ENCODE measurements around the gene KLK2. TPM values are rescaled to one million over a fixed set of nuclear protein-coding genes. Genes with fewer than 3 reads are reported as not detected.

KLK2 gene
- total RNA-seq (2022; extraction: Qiagen RNA extraction) = 0.16 to 0.22 TPM in 2 of 5 replicates, not detected in the others

GRCh38 chr19:50873056-50873455 lies at the start of gene KLK2:
Gene KLK2, plus strand, starts transcription at chr19:50873439. Its CDS starts 35 bp downstream, at chr19:50873474.

GRCh38 chr19:50833117-50833801 lies 40.0 kb upstream of the KLK2 start, which contains the start of gene KLK15:
Gene KLK15, minus strand, starts transcription at chr19:50833574. Its CDS starts 2,082 bp downstream, at chr19:50831492.

GRCh38 chr19:50854636-50855410 lies 18.4 kb upstream of the KLK2 start, which contains the start of gene KLK3:
Gene KLK3, plus strand, starts transcription at chr19:50854915. Its CDS starts 41 bp downstream, at chr19:50854956.

GRCh38 chr19:50911206-50912101 lies 38.2 kb downstream of the KLK2 start, which contains the start of gene KLK4:
Gene KLK4, minus strand, starts transcription at chr19:50911395. Its CDS starts 657 bp downstream, at chr19:50910738.

Other genes starting within 250 kb of the KLK2 start
- 0.36 to 0.63 TPM (median 0.59 TPM) in 5 replicates for gene SYT3, start 233.6 kb upstream of the KLK2 start, total RNA-seq (2022; extraction: Qiagen RNA extraction)
- 5.2 to 7.6 TPM (median 6.2 TPM) in 5 replicates for gene C19orf81, start 224.0 kb upstream of the KLK2 start, total RNA-seq (2022; extraction: Qiagen RNA extraction)
- 0.09 to 0.27 TPM (median 0.22 TPM) in 5 replicates for gene SHANK1, start 153.6 kb upstream of the KLK2 start, total RNA-seq (2022; extraction: Qiagen RNA extraction)
- gene CLEC11A, start 150.1 kb upstream of the KLK2 start, total RNA-seq (2022; extraction: Qiagen RNA extraction) = 6.3 to 10.3 TPM (median 9.4 TPM) in 5 replicates
- not detected in 5 replicates for gene GPR32, start 103.0 kb upstream of the KLK2 start, total RNA-seq (2022; extraction: Qiagen RNA extraction)
- gene ACP4, start 83.0 kb upstream of the KLK2 start, total RNA-seq (2022; extraction: Qiagen RNA extraction) = not detected in 5 replicates
- gene KLK1, start 49.7 kb upstream of the KLK2 start, total RNA-seq (2022; extraction: Qiagen RNA extraction) = 0.13 to 0.20 TPM (median 0.16 TPM) in 3 of 5 replicates, not detected in the others
- not detected in 5 replicates for gene KLK15, start 39.9 kb upstream of the KLK2 start, total RNA-seq (2022; extraction: Qiagen RNA extraction)
- 0.12 TPM in 1 of 5 replicates, not detected in the others for gene KLK3, start 18.5 kb upstream of the KLK2 start, total RNA-seq (2022; extraction: Qiagen RNA extraction)
- 0.11 to 0.13 TPM in 2 of 5 replicates, not detected in the others for gene KLK4, start 38.0 kb downstream of the KLK2 start, total RNA-seq (2022; extraction: Qiagen RNA extraction)
- 0.15 TPM in 1 of 5 replicates, not detected in the others for gene KLK5, start 79.6 kb downstream of the KLK2 start, total RNA-seq (2022; extraction: Qiagen RNA extraction)
- gene KLK6, start 96.2 kb downstream of the KLK2 start, total RNA-seq (2022; extraction: Qiagen RNA extraction) = 0.15 to 0.56 TPM (median 0.21 TPM) in 5 replicates
- gene KLK7, start 110.5 kb downstream of the KLK2 start, total RNA-seq (2022; extraction: Qiagen RNA extraction) = not detected in 5 replicates
- not detected in 5 replicates for gene KLK8, start 128.2 kb downstream of the KLK2 start, total RNA-seq (2022; extraction: Qiagen RNA extraction)
- gene KLK10, start 146.3 kb downstream of the KLK2 start, total RNA-seq (2022; extraction: Qiagen RNA extraction) = 0.21 to 0.53 TPM (median 0.31 TPM) in 5 replicates
- gene KLK11, start 153.2 kb downstream of the KLK2 start, total RNA-seq (2022; extraction: Qiagen RNA extraction) = 0.12 TPM in 1 of 5 replicates, not detected in the others
- gene KLK12, start 161.6 kb downstream of the KLK2 start, total RNA-seq (2022; extraction: Qiagen RNA extraction) = not detected in 5 replicates
- gene KLK13, start 191.7 kb downstream of the KLK2 start, total RNA-seq (2022; extraction: Qiagen RNA extraction) = 0.09 to 0.14 TPM (median 0.12 TPM) in 3 of 5 replicates, not detected in the others
- gene KLK14, start 209.4 kb downstream of the KLK2 start, total RNA-seq (2022; extraction: Qiagen RNA extraction) = 0.26 to 0.54 TPM (median 0.39 TPM) in 4 of 5 replicates, not detected in the other
- gene CTU1, start 235.0 kb downstream of the KLK2 start, total RNA-seq (2022; extraction: Qiagen RNA extraction) = 5.2 to 11.6 TPM (median 9.9 TPM) in 5 replicates